GM12801 (cell line): Measurements from ENCODE around the gene PCCA.

Experiments used
- CTCF ChIP-seq: IDR thresholded peaks from one replicate; pipeline ENCODE4 v1.5.1; 2011; ENCODE audit warnings: control low read depth; ENCODE audit not compliant: insufficient read length; ENCODE audit errors: extremely low read depth

The PCCA gene

DNA sequence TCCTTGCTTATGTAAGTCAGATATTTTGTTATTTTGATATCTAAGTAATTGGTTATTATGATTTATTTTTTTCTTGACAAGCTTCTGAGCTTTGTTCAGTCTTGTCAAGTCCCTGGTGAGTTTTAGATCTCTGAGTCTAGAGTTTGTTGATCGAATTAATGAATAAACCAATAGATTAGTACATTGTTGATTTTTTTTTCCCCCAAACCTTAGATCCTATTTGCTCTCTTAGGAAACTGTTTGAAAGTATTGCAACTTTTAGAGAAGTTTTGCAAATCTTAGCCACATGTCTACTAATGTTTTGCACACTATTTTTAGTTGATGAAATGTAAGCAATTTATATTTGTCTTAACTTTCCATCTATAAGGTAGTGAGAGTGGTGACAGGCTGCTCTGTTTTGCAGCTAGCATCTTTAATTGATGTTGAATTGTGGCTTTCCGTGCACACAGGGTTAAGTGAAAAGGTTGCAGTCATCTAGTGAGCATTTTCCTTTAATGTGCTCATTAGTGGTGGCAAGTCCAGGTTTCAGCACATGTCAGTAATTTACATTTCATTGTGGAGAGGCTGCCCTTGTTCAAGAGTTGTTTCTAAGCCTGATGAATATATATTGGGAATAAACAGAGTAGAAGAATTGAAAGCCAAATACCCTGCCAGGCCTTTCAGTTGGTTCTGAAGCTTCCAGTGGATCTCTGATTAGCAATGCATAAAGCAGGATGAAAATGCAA, 86.3 kb downstream of the PCCA start:
- TF ChIP-seq CTCF, result no peak

GRCh38 chr13:100175803-100176182, 86.9 kb downstream of the PCCA start:
- no peak for TF ChIP-seq CTCF

DNA sequence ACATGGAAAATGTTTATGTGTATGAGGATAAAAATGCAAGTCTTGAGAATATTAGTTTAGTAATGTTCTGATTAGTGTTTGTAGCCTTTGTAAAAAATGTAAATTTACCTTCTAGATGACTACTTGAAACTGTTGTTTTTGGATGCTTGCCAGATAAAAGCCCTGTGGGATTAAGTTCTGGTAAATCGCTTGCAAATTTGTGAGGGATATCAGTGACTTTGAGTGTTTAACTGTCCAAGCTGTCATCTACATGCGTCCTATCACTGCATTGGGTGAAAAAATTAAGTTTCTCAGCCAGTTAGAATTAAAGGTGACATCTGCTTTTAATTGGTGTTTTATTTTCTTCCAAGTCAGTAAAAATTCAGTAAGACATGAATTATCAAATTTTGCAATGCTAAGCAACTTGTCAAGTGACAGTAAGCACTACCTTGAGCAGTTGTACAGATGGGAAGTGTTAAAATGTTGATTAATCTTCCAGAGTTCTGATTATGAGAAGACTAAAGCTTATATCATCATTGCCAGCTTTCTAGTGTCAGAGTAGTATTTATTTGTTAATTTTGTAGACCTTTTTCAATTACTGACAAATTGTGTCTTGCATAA, 88.0 kb downstream of the PCCA start:
- TF ChIP-seq CTCF, result no peak

GRCh38 chr13:100178309-100178708, 89.4 kb downstream of the PCCA start:
- TF ChIP-seq CTCF, result no peak

DNA sequence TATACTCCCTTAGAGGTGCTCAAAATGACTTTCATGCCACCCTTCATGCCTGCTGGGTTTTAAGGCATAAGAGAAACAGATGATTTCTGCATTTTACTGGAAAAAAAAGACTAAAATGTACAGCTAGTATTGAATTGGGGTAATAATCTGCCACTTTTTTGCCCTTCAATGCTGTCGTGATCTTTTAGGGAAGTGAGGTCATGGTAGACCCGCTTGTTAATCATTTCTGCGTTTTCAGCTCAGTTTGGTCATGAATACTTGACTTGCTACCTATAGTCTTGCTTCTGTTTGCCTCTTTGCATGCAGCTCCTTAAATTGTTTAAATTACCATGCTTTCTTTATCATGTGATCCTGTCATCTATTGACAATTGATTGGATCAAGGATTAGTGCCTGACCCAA, 90.4 kb downstream of the PCCA start:
- TF ChIP-seq CTCF, result no peak

- no peak for TF ChIP-seq CTCF
Observed at GRCh38 chr13:100182900-100183490, 94.1 kb downstream of the PCCA start.

GRCh38 chr13:100184095-100184494, 95.2 kb downstream of the PCCA start:
- TF ChIP-seq CTCF, result no peak
